B cell (primary cell): Measurements from ENCODE around the gene CHST8.

Experiments
- CTCF ChIP-seq: fragments of 200-600 bp; IDR thresholded peaks from one replicate; pipeline ENCODE4 v1.8.0; 2022; ENCODE audit warnings: antibody characterized with exemption, mild to moderate bottlenecking
- EZH2 ChIP-seq: IDR thresholded peaks from 2 replicates; pipeline ENCODE4 v1.6.1; 2012; ENCODE audit warnings: borderline replicate concordance, low read depth, mild to moderate bottlenecking, moderate library complexity, low read length; ENCODE audit not compliant: insufficient read depth, poor library complexity, severe bottlenecking

- TF ChIP-seq CTCF (no peak), EZH2 (no peak)
Observed at GRCh38 chr19:33720691-33721682, 99.2 kb downstream of the CHST8 start.
